VCaP (cell line): Measurements from ENCODE around the gene IL22RA2.

Experiments
- H3K27ac ChIP-seq: fragments of 450-650 bp; 2 replicates; pipeline ENCODE4 v1.5.1; 2017
- CTCF ChIP-seq: fragments of 450-650 bp; conservative IDR thresholded peaks from 2 replicates; pipeline ENCODE4 v1.5.1; 2017; ENCODE audit warnings: mild to moderate bottlenecking, moderate library complexity

IL22RA2 gene, protein sequence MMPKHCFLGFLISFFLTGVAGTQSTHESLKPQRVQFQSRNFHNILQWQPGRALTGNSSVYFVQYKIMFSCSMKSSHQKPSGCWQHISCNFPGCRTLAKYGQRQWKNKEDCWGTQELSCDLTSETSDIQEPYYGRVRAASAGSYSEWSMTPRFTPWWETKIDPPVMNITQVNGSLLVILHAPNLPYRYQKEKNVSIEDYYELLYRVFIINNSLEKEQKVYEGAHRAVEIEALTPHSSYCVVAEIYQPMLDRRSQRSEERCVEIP

GRCh38 chr6:137173501-137173900, at the start of gene IL22RA2:
IL22RA2 (minus strand) TSS chr6:137173644; CDS start chr6:137161749, 11,895 bp downstream.
- TF ChIP-seq CTCF: no peak

GRCh38 chr6:137222381-137222780, 48.9 kb upstream of the IL22RA2 start:
- no peak for TF ChIP-seq CTCF
- H3K27ac ChIP-seq: peak overlapping the region; percentile 98

More at GRCh38 chr6:137173501-137173900, at the start of gene IL22RA2:
- H3K27ac ChIP-seq: no peak within 1 kb of the TSS

GRCh38 chr6:137219664-137220252, 46.3 kb upstream of the IL22RA2 start:
- H3K27ac ChIP-seq: peak overlapping the region; percentile 98
- TF ChIP-seq CTCF: no peak

DNA sequence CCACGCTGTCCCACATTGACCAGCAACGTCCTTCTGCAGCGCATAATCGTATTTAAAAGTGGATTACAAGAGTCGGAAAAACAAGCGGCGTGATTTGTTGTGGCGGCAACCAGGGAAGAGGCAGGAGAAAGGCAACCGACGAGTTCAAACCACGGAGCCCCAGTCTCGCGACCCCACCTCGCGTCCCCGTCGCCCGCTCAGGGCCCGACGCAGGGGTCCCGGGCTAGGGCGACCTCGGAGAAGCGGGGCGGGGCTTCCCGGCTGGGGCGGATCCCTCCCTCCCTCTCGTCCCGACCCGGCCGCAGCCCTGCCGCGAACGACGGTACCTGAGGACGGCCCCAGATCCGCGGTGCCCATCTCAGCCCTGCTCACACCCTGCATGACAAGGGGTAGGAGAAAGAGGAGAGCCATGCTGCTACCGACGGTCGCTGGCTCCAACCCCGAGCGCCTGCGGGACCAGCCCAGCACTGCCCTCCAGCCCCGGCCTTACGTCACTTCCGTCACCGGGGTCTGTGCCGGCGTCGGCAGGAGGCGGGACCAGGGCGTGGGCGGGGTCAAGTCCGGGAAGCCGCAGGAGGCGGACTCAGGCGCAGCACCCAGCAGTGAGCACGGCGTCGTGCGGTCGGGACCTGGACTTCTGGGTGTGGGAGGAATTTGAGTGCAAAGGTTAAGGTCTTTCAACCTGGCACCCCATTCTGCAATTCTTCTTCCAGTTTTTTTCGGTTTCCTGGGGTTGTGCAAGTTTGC, 45.6 kb upstream of the IL22RA2 start, which contains the start of gene IFNGR1:
IFNGR1 (minus strand) TSS at position 469 of the 747 bp plus-strand sequence; CDS start at position 411, 58 bp downstream.
- H3K27ac ChIP-seq: peak within 1 kb of the TSS; percentile 98
- TF ChIP-seq CTCF: no peak

- H3K27ac ChIP-seq: peak overlapping the region; percentile 98
- TF ChIP-seq CTCF: no peak
Measured at GRCh38 chr6:137218473-137218916, 45.1 kb upstream of the IL22RA2 start.

GRCh38 chr6:137217801-137218472, 44.5 kb upstream of the IL22RA2 start:
- H3K27ac ChIP-seq: peak overlapping the region; percentile 98
- no peak for TF ChIP-seq CTCF
